Fibroblast of lung (primary cell): ENCODE measurements around the gene DLGAP1. TPM values are rescaled to one million over a fixed set of nuclear protein-coding genes. Genes with fewer than 3 reads are reported as not detected.

ENCODE experiments used
- DNase-seq, 2 donors: peaks; one replicate each; pipeline versions ENCODE4 v3.0.0 to v3.0.0-alpha.2; 2010; ENCODE audit warnings: low read depth in 2 of 2
- H2AFZ ChIP-seq: 2 replicates; pipeline ENCODE4 v1.5.1; 2012; ENCODE audit warnings: low read length, control low read depth, inconsistent platforms
- H3K27ac ChIP-seq: 2 replicates; pipeline ENCODE4 v1.5.1; 2011; ENCODE audit warnings: low read length, control low read depth; ENCODE audit not compliant: insufficient read depth
- H3K27me3 ChIP-seq: 2 replicates; pipeline ENCODE4 v1.5.1; 2011; ENCODE audit warnings: mild to moderate bottlenecking, low read length; ENCODE audit not compliant: control insufficient read depth, insufficient read depth
- H3K36me3 ChIP-seq: 2 replicates; pipeline ENCODE4 v1.5.1; 2011; ENCODE audit warnings: low read length; ENCODE audit not compliant: control insufficient read depth, insufficient read depth
- H3K4me1 ChIP-seq: 2 replicates; pipeline ENCODE4 v1.5.1; 2011; ENCODE audit warnings: low read length; ENCODE audit not compliant: control insufficient read depth, insufficient read depth; ENCODE audit errors: extremely low read depth
- H3K4me2 ChIP-seq: 2 replicates; pipeline ENCODE4 v1.5.1; 2011; ENCODE audit warnings: low read length, control low read depth; ENCODE audit not compliant: insufficient read depth; ENCODE audit errors: extremely low read depth
- H3K4me3 ChIP-seq, 4 experiments: fragments of 200-600 bp in 1 of 4; sonication (generic) in 1 of 4; replicated peaks in 1 of 4; 2 replicates each; pipeline ENCODE4 v1.5.1; 2011 to 2016; ENCODE audit warnings: low read length in 4 of 4, low read depth in 3 of 4, mild to moderate bottlenecking in 3 of 4, control low read depth in 2 of 4, inconsistent platforms in 1 of 4, mixed read lengths in 1 of 4; ENCODE audit not compliant: insufficient read depth in 1 of 4; ENCODE audit errors: control extremely low read depth in 1 of 4
- H3K79me2 ChIP-seq: 2 replicates; pipeline ENCODE4 v1.5.1; 2012; ENCODE audit warnings: mild to moderate bottlenecking, low read length, inconsistent platforms; ENCODE audit not compliant: control insufficient read depth, insufficient read depth
- H3K9ac ChIP-seq: 2 replicates; pipeline ENCODE4 v1.5.1; 2011; ENCODE audit warnings: mild to moderate bottlenecking, low read length, control low read depth; ENCODE audit not compliant: insufficient read depth
- H3K9me3 ChIP-seq: 2 replicates; pipeline ENCODE4 v1.5.1; 2012; ENCODE audit warnings: low read depth, low read length; ENCODE audit not compliant: control insufficient read depth, insufficient read depth
- H4K20me1 ChIP-seq: 2 replicates; pipeline ENCODE4 v1.5.1; 2011; ENCODE audit warnings: low read length; ENCODE audit not compliant: control insufficient read depth, insufficient read depth; ENCODE audit errors: extremely low read depth
- CTCF ChIP-seq, 2 donors: IDR thresholded peaks in 1 of 2; conservative IDR thresholded peaks in 1 of 2; 1 replicate in 1 of 2; 2 replicates in 1 of 2; pipeline ENCODE4 v1.5.1; 2011 to 2012; ENCODE audit warnings: low read length in 2 of 2, control low read depth in 1 of 2, inconsistent platforms in 1 of 2, low read depth in 1 of 2, mild to moderate bottlenecking in 1 of 2
- EZH2 ChIP-seq: IDR thresholded peaks from 2 replicates; pipeline ENCODE4 v1.5.1; 2012; ENCODE audit warnings: low read length, control low read depth, mild to moderate bottlenecking; ENCODE audit errors: missing control alignments
- polyA plus RNA-seq, 2 donors: library from polyadenylated mRNA; depleted of rRNA in 1 of 2; stranded (reverse) in 1 of 2; unstranded in 1 of 2; fragments of >200 nt; gene quantifications; 2 replicates each; pipeline ENCODE4 v1.2.1, GENCODE V29; 2011 to 2012; ENCODE audit warnings: missing spikeins in 1 of 2
- total RNA-seq: library from RNA; depleted of rRNA; stranded (reverse); fragments of >200 nt; gene quantifications from 2 replicates; pipeline ENCODE4 v1.2.1, GENCODE V29; 2014

The DLGAP1 gene
- total and polyA plus RNA-seq, 2 donors (not counting 1 experiment from before 2014, with no cell fraction given): 0.16 to 0.17 TPM

DNA sequence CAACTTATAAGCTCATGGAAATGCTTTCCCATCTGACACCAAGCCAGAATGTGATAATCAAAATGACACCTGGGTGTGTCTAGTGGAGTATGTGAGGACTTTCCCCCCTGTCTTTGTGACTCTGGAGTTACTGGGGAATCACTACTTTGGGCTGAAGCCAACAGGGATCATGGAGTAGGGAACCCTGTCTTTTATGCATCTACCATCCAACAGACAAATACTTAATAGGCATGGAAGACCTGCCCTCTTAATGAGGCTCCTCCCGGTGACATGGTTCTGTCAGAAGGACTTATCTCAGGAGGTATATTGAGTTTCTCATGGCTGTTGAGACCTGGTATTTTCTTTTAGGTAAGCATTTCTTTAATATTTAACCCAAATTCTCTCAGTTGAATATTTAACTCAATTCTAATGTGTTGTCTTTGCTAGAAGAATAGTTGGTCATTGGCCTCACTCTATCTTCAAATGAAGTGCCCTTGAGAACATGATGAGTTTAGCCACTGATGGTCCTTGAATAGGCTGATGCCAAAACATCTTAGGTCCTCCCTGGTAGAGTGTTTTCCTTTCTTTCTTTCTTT is 963.0 kb downstream of the DLGAP1 start:
- no peak overlapping the region for H3K4me2 ChIP-seq
- H3K4me1 ChIP-seq: no peaks in the 10 kb centered on the region
- no peaks in the 10 kb centered on the region for H4K20me1 ChIP-seq
- no peak overlapping the region for H3K27ac ChIP-seq
- H3K9ac ChIP-seq: no peak overlapping the region
- H3K79me2 ChIP-seq: no peaks in the 10 kb centered on the region
- no peak overlapping the region for H2AFZ ChIP-seq
- H3K4me3 ChIP-seq: no peak overlapping the region
- no peaks in the 10 kb centered on the region for H3K27me3 ChIP-seq
- TF ChIP-seq CTCF (conservative IDR thresholded peaks at IDR 0.05 in 1 of 2, IDR thresholded peaks at IDR 0.05 in 1 of 2; ENCODE audit: low read depth in 1 of 2, low read length in 2 of 2) (no peak), EZH2 (no peak)
- H3K9me3 ChIP-seq: no peaks in the 10 kb centered on the region
- H3K36me3 ChIP-seq: no peaks in the 10 kb centered on the region
- DNase-seq: no peak

GRCh38 chr18:3489462-3489861 is 965.6 kb downstream of the DLGAP1 start:
- H3K36me3 ChIP-seq: no peaks in the 10 kb centered on the region
- no peak overlapping the region for H3K27ac ChIP-seq
- no peaks in the 10 kb centered on the region for H3K27me3 ChIP-seq
- no peak overlapping the region for H3K4me2 ChIP-seq
- H4K20me1 ChIP-seq: no peaks in the 10 kb centered on the region
- no peak overlapping the region for H3K4me3 ChIP-seq
- TF ChIP-seq EZH2 (no peak), CTCF (conservative IDR thresholded peaks at IDR 0.05 in 1 of 2, IDR thresholded peaks at IDR 0.05 in 1 of 2; ENCODE audit: low read depth in 1 of 2, low read length in 2 of 2) (no peak)
- H3K4me1 ChIP-seq: no peaks in the 10 kb centered on the region
- H3K9me3 ChIP-seq: no peaks in the 10 kb centered on the region
- DNase-seq: no peak
- H2AFZ ChIP-seq: no peak overlapping the region
- no peak overlapping the region for H3K9ac ChIP-seq
- H3K79me2 ChIP-seq: no peaks in the 10 kb centered on the region

GRCh38 chr18:3486512-3486911 is 968.6 kb downstream of the DLGAP1 start:
- Histone ChIP-seq H3K4me1 (no peaks in the 10 kb centered on the region), H3K4me2 (no peak overlapping the region), H3K79me2 (no peaks in the 10 kb centered on the region), H3K27ac (no peak overlapping the region), H3K36me3 (no peaks in the 10 kb centered on the region), H2AFZ (no peak overlapping the region), H4K20me1 (no peaks in the 10 kb centered on the region), H3K4me3 (no peak overlapping the region), H3K9ac (no peak overlapping the region), H3K9me3 (no peaks in the 10 kb centered on the region), H3K27me3 (no peaks in the 10 kb centered on the region)
- DNase-seq: no peak
- TF ChIP-seq EZH2 (no peak), CTCF (conservative IDR thresholded peaks at IDR 0.05 in 1 of 2, IDR thresholded peaks at IDR 0.05 in 1 of 2; ENCODE audit: low read depth in 1 of 2, low read length in 2 of 2) (no peak)
